HG03457 (cell line): ENCODE measurements around the gene ZBTB20.

Source experiments
- ATAC-seq: cut with Tn5 transposase; IDR thresholded peaks from one replicate; pipeline ENCODE4 v1.9.1; 2021; ENCODE audit warnings: moderate number of reproducible peaks; ENCODE audit not compliant: unreplicated experiment

ZBTB20 gene

DNA sequence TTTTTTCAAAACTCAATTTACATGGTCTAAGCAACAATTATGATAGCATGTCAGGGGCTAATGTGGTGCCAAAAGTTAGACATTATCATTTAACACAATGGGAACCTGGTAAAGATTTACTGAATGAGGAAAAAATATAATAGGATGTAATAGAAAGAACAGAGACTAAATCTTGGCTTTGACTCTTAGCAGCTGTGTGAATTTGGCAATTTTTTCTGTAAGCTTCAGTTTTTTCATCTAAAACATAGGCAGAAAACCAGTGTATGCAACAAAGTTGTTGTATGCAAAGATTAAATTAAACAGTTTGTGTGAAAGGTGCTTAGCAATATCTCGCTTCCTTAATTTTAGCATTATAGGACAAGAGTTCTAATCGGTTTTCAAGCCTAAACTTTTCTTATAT lies 57.6 kb downstream of the ZBTB20 start:
- ATAC-seq: no peak

DNA sequence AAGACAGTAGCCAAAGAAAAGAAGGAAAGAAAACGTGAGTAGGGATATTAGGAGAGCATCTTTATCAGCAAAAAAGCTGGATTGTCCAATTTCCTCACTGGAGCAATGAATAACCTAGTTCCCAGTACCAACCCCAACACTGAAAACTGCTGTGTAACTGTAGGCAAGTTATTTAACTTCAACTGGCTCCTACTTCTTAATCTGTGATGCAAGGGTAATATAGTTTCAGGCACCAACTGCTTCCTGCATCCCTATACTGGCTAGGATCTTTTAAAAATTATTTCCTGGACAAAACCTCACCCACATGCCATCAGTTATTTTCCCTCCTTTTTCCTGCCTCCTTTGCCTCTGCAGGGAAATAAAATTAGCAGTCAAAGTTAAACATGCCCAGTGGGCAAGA lies 59.6 kb downstream of the ZBTB20 start:
- no peak for ATAC-seq

DNA sequence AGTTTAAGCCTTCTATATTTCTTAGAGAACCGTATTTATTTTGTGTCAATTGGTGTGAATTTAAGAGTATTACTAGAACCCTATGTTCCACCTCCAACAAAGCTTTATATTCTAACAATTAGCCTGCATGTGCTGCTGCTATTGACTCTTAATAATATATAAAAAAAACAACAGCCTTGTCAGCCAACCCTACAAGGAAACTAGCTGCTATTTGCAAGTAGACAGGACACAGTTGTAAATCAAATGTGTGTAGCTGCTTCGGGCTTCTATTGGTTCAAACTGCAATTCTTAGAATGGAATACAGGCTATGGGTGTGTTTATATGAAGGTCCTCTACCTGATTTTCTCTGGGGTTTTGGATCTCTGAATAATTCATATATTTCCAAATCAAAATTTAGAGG lies 60.7 kb downstream of the ZBTB20 start:
- no peak for ATAC-seq

- ATAC-seq: no peak
Observed at GRCh38 chr3:115085197-115085865, 61.8 kb downstream of the ZBTB20 start.

- no peak for ATAC-seq
Observed at GRCh38 chr3:115084686-115085085, 62.4 kb downstream of the ZBTB20 start.

- ATAC-seq: no peak
Observed at GRCh38 chr3:115082260-115082659, 64.8 kb downstream of the ZBTB20 start.

DNA sequence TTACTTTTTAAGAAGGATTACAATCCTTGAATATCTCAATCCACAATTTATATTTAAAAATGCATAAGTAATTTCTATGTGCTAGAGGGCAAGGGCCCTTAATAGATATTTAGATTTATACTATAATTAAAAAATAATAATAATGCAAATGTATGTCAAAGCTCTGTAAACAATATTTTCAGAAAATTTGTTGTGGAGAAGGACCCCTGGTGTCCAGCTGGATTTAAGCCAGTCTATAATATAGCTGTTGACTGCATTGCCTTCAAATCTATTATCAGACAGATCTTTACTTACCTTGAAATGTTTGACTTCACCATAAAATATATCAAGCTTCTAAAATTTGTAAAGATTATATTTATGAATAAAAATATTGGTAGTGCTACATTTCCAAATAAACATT lies 65.6 kb downstream of the ZBTB20 start:
- no peak for ATAC-seq

GRCh38 chr3:115077501-115078250 lies 69.4 kb downstream of the ZBTB20 start:
- ATAC-seq: no peak

DNA sequence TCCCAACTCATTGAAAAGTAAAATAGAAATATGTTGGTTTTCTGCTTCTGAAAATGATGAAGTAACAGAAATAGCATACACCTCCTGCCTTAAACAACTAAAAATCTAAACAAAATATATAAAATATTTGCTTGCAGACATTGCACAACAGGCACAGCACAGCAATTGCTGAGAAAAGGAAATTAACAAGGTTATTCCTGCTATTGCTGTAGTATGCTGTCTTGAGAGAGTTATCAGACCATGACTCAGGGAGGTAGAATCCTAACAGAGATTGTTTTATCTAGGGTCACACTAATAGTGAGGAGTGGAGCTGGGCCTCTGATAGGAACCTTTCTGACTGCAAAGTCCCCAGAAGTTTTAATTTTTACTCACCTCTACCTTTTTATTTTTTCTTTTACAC lies 72.6 kb downstream of the ZBTB20 start:
- no peak for ATAC-seq

GRCh38 chr3:115072265-115073021 lies 74.6 kb downstream of the ZBTB20 start:
- no peak for ATAC-seq

DNA sequence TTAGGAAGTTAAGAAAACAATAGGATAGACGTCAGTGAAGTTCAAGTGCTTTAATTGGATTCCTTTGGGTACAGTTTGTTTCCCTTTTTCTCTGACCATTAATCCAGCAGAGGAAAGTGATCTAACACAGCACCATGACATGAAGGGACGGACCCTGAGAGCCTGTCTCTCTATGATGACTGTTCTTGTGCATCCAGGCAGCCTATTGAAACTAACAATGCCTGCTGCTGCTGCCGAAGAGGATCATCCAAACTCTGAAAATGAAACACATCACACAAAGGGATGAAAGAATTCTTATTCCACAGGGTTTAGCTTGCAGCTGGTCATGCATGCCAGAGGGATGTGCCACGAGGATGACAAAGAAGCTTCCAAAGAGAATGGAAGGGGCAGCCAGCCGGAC lies 75.5 kb downstream of the ZBTB20 start:
- no peak for ATAC-seq

DNA sequence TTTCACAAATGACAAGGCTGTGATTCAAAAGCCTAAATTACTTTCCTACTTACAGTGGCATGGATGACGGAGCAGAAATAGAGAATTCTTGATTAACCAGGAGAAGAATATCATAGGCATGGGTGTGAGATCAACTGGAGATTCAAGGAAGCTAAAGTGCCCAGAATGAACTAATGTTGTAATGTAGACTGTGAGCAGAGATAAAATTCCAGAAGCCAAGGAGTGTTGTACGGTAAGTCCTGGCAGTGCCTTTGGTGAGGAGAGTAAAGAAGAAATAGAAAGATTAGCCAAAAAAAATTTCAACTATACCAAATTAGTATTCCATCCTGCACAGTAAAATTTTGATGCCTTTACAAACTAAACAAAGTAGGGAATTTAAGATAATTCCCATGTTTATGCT lies 75.9 kb downstream of the ZBTB20 start:
- ATAC-seq: no peak

- ATAC-seq: no peak
Observed at GRCh38 chr3:115068799-115069198, 78.3 kb downstream of the ZBTB20 start.

DNA sequence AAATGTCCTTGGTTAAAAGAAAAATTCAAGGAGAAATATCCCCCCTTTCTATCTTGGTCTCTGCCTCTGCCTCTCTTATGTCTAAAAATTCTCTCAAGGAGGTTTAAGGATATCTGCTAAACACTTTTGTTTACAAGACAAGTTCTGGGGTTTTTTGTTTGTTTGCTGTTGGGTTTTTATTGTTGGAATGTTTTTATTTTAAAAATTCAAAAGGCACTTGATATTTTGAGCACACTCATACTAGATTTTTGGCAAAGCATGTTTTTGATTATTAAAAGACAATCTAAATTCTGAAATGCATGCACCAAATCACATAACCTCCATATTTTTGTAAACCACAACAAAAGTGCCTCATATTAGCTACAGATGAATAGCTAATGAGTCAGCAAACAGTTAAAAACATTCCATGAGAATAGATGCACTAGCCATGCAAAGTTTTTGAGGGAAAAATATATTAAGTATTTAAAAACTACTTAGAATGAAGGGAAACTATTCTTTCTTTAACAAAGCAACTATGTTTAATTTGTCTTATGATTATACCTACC lies 84.6 kb downstream of the ZBTB20 start:
- ATAC-seq: no peak

GRCh38 chr3:115062009-115062408 lies 85.1 kb downstream of the ZBTB20 start:
- ATAC-seq: no peak

GRCh38 chr3:115052906-115053305 lies 94.2 kb downstream of the ZBTB20 start:
- ATAC-seq: no peak

DNA sequence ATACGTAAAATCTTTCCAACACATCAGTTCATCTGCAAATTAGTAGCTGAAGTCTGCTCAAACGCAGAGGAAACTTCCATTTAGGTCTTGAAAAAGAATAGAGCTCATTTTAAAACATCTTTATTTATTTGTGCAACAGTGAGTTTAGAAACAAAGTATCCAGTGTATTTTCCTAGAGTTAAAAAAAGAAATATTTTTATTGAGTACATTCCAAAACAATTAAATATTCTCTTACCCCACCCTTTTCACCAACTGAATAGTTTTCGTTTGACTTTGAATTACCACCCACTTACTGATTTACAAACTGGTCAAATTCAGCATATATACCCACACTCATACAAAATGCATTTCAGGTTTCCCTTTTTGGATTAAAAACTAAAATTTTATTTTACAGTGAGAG lies 104.7 kb downstream of the ZBTB20 start:
- ATAC-seq: no peak

DNA sequence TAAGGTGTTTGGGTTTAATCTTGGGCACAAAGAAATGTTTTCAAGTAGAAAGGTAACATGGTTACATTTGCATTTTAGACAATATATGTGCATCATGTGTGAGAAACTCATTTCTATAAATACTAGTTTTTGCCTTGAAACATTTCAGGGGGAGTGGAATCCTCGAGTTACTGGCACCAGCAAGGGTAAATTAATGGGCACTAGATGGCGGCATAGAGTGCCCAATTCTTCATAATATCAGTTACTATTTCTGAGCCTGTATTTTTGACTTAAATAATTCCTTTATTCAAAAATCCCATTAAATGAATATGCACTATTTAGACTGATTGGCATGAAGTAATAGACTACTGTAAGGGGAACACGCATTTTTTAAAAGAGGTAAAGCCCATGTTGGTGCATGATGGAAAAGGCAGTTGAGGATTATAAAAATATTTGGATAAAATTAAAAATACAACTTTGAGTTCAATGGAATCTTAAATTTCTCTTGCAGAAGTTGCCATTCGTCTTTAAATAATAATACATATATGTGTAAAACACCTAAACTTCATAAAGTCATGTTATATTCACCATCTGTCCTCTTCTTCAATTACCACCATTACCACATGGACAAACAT lies 106.3 kb downstream of the ZBTB20 start:
- no peak for ATAC-seq

DNA sequence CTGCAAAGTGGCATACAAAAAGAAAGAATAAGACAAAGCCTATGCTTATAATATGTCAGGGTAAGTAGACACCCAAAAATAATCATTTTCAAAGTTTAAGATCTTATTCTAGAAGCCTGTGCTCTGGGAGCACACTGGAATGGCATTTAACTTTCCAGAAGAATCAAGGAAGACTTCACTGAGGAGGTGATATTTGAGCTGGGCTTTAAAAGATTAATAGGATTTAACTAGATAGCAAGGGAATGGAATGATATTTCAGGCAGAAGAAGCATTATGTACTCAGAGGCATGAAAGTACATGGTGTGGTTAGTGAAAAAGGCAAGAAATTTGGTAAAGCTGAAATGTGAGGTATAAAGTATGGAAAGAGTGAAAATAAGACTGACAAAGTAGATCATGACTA lies 106.8 kb downstream of the ZBTB20 start:
- no peak for ATAC-seq

DNA sequence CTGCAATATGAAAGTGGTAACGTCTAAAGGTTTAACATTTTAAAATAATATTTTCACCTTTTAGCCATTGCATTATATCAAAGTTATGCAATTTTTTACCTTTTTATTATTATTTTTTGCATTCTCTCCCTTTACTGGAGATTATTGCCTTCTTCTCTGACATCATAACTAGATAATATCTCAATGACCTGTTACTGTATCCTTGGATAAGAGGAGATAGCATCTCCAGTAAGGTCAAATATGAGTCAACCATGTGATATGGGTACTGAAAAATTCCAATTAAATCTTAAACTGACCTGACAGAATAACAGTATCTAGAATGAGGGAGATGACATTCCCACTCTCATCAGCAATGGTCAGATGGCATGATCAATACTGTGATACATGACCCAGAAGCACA lies 108.3 kb downstream of the ZBTB20 start:
- ATAC-seq: no peak

- no peak for ATAC-seq
Observed at GRCh38 chr3:115022835-115023398, 124.2 kb downstream of the ZBTB20 start.
